ENCODE measurements around the gene SLC35F1. TPM values are rescaled to one million over a fixed set of nuclear protein-coding genes. Genes with fewer than 3 reads are reported as not detected.

SLC35F1 gene
- total RNA-seq, 2 experiments from 2014 or later = 0.09 TPM

DNA sequence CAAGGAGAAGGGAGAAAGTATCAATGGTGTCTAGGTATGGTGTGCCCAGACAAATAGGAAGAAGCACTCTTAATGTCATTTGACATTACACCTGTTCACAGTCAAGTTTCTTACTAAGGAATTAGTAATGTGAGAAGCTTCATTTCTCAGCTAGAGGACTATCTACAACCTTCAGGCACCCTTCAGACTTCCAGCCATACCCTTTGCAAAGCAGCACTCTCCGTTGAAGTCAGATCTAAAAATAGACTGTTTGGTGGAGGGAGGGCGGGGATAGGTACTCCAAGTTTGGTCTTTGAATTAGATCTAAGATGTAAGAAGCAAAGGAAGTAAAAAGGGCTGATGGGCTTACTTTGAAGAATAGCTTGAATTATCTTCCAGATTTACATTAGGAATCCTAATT lies 311.1 kb downstream of the SLC35F1 start:
- no peaks in the 10 kb centered on the region for H3K36me3 Mint-ChIP-seq (ENCODE audit: low read depth)
- ChIA-PET CTCF (no interaction called here), POLR2A (interaction anchor here (0.7 kb wide), 1 partner anchor 761 kb away, joined by 3 read pairs; no protein-coding TSS in a partner anchor)
- H3K27me3 Mint-ChIP-seq = peaks cover 5% of the 10 kb centered on the region
- intact Hi-C loops (cut with micrococcal nuclease) = no loop called here
- ATAC-seq (no peak), DNase-seq (no peak)
- H3K4me3 Mint-ChIP-seq = no peak overlapping the region
- H3K27ac Mint-ChIP-seq = no peak overlapping the region
- no peaks in the 10 kb centered on the region for H3K4me1 Mint-ChIP-seq (ENCODE audit: low read depth)
- H3K9me3 Mint-ChIP-seq = no peaks in the 10 kb centered on the region
- TF ChIP-seq, protein P1, sequence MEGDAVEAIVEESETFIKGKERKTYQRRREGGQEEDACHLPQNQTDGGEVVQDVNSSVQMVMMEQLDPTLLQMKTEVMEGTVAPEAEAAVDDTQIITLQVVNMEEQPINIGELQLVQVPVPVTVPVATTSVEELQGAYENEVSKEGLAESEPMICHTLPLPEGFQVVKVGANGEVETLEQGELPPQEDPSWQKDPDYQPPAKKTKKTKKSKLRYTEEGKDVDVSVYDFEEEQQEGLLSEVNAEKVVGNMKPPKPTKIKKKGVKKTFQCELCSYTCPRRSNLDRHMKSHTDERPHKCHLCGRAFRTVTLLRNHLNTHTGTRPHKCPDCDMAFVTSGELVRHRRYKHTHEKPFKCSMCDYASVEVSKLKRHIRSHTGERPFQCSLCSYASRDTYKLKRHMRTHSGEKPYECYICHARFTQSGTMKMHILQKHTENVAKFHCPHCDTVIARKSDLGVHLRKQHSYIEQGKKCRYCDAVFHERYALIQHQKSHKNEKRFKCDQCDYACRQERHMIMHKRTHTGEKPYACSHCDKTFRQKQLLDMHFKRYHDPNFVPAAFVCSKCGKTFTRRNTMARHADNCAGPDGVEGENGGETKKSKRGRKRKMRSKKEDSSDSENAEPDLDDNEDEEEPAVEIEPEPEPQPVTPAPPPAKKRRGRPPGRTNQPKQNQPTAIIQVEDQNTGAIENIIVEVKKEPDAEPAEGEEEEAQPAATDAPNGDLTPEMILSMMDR (IDR thresholded peaks at IDR 0.05) = no peak

DNA sequence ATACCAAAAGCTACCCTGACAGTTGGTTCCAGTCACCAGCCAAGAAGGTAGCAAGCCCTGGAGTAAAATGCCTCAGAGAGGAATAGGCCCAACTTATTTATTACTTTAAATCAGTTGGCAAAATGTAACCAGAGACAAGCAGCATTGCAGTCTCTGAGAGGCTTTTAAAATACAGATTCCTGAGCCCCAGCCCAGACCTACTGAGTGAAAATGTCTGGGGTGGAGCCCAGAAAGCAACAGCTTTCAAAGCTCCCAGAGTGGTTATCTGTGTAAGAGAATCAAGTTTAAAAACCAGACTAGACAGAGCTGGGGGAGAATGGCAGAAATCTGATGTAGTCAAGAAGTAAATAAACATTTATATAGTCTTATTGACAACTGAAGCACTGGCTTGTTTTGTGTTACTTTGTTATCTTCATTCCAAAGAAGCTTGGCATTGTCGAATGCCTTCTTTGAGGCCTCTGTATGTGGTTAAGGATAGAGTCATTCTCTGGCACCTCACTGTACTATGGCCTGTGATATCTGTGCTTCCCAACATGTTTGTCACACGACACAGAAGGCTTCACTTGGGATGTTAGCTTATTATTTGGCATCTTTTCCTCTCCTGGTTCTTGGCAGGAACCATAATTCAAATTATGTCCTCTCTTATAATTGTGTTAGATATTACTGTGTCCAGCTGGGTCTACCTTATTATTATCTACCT lies 313.5 kb downstream of the SLC35F1 start:
- ATAC-seq (no peak), DNase-seq (no peak)
- CTCF ChIA-PET = no interaction called here
- H3K36me3 Mint-ChIP-seq (ENCODE audit: low read depth) = no peaks in the 10 kb centered on the region
- TF ChIP-seq, protein P1 (IDR thresholded peaks at IDR 0.05) = no peak
- H3K4me3 Mint-ChIP-seq = no peak overlapping the region
- POLR2A ChIA-PET = no interaction called here
- intact Hi-C loops (cut with micrococcal nuclease) = no loop called here
- no peaks in the 10 kb centered on the region for H3K4me1 Mint-ChIP-seq (ENCODE audit: low read depth)
- no peak overlapping the region for H3K27ac Mint-ChIP-seq
- no peaks in the 10 kb centered on the region for H3K9me3 Mint-ChIP-seq
- peaks cover 4% of the 10 kb centered on the region for H3K27me3 Mint-ChIP-seq

DNA sequence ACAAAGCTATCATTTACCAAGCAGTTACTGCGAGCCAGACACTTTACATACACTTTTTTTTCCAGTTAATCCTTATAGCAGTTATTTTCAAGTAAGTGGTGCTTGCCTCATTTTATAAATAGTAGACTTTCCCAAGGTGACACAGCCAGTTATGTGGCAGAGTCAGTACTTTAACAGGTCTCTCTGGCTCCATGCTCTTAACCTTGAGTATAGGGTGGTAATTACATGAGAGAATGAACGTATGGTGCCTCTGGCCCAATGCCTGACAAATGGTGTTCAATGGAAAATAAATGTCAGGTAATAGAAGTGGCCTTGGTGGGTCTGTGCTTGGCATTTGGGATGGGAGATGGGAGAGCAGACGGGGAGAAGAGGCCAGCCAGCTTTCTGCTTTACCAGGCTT lies 316.3 kb downstream of the SLC35F1 start:
- intact Hi-C loops (cut with micrococcal nuclease) = no loop called here
- DNase-seq (no peak), ATAC-seq (no peak)
- H3K9me3 Mint-ChIP-seq = no peaks in the 10 kb centered on the region
- no peak overlapping the region for H3K4me3 Mint-ChIP-seq
- POLR2A ChIA-PET = no interaction called here
- no peaks in the 10 kb centered on the region for H3K36me3 Mint-ChIP-seq (ENCODE audit: low read depth)
- peaks cover 7% of the 10 kb centered on the region for H3K27me3 Mint-ChIP-seq
- H3K27ac Mint-ChIP-seq = no peak overlapping the region
- TF ChIP-seq, protein P1 (IDR thresholded peaks at IDR 0.05) = no peak
- CTCF ChIA-PET = no interaction called here
- no peaks in the 10 kb centered on the region for H3K4me1 Mint-ChIP-seq (ENCODE audit: low read depth)

DNA sequence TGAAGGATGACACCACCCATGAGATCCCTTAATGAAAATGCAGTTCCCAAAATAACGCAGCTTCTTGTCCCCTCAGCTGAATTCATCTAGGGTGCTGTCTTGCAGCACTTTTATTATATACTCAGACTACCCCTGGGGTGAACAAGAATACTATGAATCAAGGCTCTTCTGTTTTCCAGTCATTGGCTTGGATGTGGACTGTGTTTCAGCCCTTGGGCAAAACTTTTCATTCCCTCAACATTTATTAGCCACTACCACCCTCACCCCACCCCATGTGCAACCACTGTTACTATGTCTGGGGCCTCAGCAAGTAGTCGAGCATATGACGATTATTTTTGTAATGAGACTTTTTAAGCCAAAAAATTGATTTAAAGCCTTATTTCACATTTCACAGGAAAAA lies 321.8 kb downstream of the SLC35F1 start:
- Mint-ChIP-seq H3K36me3 (ENCODE audit: low read depth) (no peaks in the 10 kb centered on the region), H3K4me3 (no peak overlapping the region), H3K27ac (no peak overlapping the region), H3K27me3 (peaks cover 10% of the 10 kb centered on the region), H3K4me1 (ENCODE audit: low read depth) (no peaks in the 10 kb centered on the region), H3K9me3 (no peaks in the 10 kb centered on the region)
- DNase-seq (no peak), ATAC-seq (no peak)
- intact Hi-C loops (cut with micrococcal nuclease) = no loop called here
- TF ChIP-seq, protein P1 (IDR thresholded peaks at IDR 0.05) = no peak
- POLR2A ChIA-PET = no interaction called here
- CTCF ChIA-PET = no interaction called here

DNA sequence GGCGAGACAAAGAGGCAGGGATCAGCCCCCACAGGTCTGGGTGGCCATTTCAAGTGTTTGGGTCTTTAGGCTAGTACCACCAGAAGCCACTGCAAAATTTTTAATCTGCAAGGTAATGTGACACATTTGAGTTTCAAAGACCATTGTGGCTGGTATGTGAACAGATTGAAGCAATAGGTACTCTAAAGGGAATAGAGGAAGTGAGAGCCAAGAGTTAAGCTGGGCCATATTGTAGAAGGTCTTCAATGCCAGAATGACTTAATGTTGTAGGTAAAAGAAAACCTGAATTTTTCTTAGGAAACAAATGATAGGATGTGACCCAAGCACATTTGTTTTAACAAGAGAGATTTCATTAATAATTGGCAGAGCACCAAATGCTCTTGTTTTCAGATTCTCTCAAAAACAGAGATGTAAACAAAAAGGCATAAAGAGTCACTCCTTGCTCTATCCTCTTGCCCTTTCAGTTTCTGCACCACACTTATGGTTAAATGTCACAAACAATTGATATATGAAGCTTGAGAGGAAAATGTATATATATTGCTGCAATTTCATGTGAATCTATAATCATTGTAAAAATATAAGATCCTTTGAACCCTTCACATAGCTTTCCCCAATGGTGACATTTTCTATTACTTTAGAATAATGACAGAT lies 333.9 kb downstream of the SLC35F1 start:
- Mint-ChIP-seq H3K4me3 (no peak overlapping the region), H3K27me3 (peaks cover 21% of the 10 kb centered on the region)
- intact Hi-C loops (cut with micrococcal nuclease) = no loop called here

More for the DNA sequence above, 333.9 kb downstream of the SLC35F1 start:
- DNase-seq = no peak
- POLR2A ChIA-PET = no interaction called here
- TF ChIP-seq, protein P1 (IDR thresholded peaks at IDR 0.05) = no peak
- ATAC-seq = no peak
- no peaks in the 10 kb centered on the region for H3K4me1 Mint-ChIP-seq (ENCODE audit: low read depth)
- H3K36me3 Mint-ChIP-seq (ENCODE audit: low read depth) = no peaks in the 10 kb centered on the region
- no peaks in the 10 kb centered on the region for H3K9me3 Mint-ChIP-seq
- H3K27ac Mint-ChIP-seq = no peak overlapping the region
- CTCF ChIA-PET = interaction anchor here (0.9 to 1.5 kb wide), 3 partner anchors 15 to 62 kb away, joined by 3 read pairs; no protein-coding TSS in a partner anchor

All from activated CD8-positive, alpha-beta T cell treated with anti-CD3 and anti-CD28 coated beads for 36 hours (primary cell).